Measurements from ENCODE around the gene FOXRED2.

DNA sequence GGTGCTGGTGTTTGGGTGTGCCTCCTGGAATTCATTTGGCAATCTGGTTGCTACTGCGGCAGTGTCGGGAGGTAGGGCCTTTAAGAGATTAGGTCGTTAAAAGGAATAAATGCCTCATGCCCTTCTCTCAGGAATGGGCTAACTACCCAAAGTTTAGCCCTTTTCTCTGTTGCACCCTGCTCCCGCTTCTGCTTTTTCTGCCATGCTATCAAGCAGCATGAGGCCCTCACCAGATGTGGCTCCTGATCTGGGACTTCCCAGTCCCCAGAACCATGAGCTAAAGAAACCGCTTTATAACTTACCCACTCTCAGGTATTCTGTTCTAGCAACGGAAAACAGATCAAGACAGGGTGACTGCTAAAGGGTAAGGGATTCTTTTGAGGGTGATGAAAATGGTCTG lies 15.8 kb upstream of the FOXRED2 start:
- TF ChIP-seq POLR2A (IDR thresholded peaks at IDR 0.05) (no peak), POLR2AphosphoS5 (IDR thresholded peaks at IDR 0.05) (no peak)
- TF ChIP-seq, protein P1, sequence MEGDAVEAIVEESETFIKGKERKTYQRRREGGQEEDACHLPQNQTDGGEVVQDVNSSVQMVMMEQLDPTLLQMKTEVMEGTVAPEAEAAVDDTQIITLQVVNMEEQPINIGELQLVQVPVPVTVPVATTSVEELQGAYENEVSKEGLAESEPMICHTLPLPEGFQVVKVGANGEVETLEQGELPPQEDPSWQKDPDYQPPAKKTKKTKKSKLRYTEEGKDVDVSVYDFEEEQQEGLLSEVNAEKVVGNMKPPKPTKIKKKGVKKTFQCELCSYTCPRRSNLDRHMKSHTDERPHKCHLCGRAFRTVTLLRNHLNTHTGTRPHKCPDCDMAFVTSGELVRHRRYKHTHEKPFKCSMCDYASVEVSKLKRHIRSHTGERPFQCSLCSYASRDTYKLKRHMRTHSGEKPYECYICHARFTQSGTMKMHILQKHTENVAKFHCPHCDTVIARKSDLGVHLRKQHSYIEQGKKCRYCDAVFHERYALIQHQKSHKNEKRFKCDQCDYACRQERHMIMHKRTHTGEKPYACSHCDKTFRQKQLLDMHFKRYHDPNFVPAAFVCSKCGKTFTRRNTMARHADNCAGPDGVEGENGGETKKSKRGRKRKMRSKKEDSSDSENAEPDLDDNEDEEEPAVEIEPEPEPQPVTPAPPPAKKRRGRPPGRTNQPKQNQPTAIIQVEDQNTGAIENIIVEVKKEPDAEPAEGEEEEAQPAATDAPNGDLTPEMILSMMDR (IDR thresholded peaks at IDR 0.05), result no peak

All from transverse colon (tissue), 4 donors.